NCI-H526 treated with DMSO at 0.1 percent for 48 hours (cell line): Measurements from ENCODE around the gene ADGRG1.

Experiments
- DNase-seq: peaks from one replicate; lab custom pipeline; 2025; lab: John Stamatoyannopoulos, UW

ADGRG1 gene

DNA sequence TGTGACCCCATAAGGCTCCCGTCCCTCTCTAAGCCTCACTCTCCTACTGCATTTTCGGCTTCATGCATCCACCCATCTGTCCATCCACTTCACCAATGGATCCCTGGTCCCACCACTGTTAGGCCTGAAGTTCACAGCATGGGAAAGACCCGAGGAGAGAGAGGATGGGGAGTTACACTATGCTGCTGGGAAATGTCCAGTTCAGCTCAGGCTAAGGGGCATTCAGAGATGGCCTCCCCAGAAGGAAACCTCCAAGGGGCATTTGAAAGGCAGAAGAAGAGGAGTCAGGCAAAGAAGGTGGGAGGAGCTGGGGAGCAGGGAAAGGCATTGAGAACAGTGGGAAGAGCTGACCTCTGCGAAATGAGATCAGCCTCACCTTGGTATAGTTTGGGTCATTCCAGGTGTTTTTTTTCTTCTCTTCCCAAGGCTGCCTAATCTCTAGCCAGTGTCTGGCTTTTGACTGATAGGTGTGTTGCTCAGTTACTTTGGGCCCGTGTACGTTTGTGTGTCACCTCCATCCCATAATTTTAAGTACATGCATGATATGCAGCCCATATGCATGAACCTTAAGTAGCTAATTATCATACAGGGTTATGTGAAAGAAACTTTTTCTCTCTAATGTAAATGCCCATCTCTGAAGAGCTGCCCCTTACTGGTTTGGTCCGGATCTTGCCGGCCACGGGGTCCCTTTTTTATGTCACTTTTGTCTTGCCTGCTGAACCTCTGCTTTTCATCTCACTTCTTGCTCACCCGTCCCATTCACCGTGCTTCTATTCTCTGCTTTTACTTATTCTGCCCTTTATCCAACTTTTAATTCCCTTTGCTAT lies 54.6 kb downstream of the ADGRG1 start:
- DNase-seq = no peak

GRCh38 chr16:57683636-57684545 lies 55.5 kb downstream of the ADGRG1 start:
- DNase-seq = no peak

DNA sequence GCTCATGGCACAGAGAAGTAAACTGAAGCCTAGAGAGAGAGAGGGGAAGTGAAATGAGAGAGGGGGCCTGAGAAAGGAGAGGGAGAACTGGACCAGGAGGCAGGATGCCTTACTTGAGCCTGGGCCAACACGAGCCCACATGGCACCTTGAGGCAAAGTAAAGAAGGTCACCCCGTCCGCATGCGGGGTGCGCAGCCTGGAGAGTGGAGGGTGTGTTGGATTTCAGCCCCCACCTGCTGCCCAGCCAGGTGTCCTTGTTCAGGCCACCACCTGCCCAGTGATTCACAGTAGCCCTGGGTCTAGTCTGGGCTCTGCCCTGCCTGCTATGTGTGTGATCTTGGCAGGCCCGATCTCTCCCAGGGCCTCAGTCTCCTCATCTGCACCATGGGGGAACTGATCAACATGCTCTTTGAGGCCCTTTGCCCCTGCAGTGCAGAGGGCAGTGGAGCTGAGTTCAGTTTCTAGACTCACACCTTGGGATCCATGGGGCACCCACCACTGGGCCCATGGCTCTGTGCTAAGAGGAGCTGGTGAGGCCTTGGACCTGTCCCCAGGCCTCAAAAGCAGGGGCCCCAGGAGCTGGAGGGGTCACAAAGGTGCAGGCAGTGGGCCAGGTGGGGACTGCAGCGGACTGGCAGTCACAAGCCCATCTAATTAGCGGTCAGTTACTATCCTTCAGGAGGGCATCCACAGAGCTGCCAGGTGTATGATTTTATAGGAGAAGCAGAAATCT lies 56.4 kb downstream of the ADGRG1 start:
- DNase-seq = no peak

DNA sequence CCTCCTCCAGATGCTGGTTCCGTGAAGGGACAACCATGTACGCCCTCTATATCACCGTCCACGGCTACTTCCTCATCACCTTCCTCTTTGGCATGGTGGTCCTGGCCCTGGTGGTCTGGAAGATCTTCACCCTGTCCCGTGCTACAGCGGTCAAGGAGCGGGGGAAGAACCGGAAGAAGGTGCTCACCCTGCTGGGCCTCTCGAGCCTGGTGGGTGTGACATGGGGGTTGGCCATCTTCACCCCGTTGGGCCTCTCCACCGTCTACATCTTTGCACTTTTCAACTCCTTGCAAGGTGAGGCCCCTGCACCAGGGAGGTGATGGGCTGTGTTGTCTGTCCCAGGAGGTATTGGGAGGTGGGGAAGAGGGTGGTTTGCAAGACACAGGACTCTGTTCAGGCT lies 57.2 kb downstream of the ADGRG1 start:
- no peak for DNase-seq

DNA sequence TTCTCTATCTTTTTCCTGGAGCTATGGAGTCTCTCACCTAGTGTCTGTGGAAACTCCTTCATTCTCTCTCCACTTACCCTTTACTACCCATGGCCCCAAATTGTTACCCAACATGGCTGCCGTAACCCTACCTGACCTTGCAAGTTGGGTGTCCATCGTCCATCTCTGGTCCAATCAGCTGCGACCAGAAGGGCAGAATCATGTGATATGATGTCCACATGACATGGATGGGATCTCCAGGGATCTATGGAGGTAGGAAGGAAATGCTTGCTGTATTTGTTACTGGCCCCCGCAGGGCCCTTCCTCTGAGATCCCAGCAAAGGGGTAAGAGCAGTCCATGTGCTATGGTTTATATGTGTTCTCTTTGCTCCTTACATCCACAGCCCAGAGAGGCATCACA lies 58.1 kb downstream of the ADGRG1 start:
- DNase-seq = no peak

DNA sequence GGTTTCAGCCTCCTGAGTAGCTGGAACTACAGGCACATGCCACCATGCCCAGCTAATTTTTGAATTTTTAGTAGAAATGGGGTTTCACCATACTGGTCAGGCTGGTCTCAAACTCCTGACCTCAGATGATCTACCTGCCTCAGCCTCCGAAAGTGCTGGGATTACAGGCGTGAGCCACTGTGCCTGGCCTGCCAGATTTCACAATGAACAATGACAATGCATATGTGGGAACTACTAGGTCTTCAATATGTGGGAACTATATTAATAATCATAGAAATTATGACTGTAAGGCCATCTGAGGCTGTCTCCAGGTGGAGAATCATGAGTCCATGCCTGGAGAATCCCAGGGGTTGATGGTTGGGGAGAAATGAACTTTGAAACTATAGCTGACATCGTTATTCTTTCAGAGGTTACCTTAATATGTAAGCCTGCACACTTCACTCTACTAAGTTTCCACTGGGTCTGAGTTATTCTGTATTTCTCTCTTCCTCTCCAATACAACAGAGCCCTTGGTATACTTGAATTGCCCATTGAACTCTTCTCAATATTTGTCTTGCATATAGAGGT lies 59.0 kb downstream of the ADGRG1 start:
- DNase-seq = no peak

DNA sequence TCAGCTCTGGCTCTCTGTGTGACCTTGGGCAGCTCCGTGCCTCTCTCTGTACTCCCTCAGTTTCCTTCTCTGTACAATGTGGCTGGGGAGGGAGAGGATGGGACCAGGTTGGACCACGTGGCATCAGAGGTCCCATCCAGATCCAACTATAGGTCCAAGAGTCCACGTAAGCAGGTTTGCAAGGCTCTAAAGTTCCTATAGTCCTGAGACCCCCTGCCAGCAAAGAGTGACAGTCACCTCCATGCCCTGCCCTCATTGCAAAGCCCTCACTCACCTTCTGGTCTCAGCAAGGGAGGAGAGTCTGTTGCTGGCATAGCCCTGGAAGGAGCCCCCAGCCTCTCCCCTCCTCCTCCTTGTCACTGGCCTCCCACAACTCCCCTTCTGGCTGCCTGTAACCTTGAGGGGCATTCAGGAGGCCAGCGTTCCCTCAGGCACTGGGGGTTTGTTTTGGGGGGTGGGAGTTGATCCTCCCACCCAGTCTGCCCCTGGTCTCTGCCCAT lies 60.1 kb downstream of the ADGRG1 start:
- no peak for DNase-seq

- DNase-seq = no peak
Observed at GRCh38 chr16:57688987-57689761, 60.7 kb downstream of the ADGRG1 start.

DNA sequence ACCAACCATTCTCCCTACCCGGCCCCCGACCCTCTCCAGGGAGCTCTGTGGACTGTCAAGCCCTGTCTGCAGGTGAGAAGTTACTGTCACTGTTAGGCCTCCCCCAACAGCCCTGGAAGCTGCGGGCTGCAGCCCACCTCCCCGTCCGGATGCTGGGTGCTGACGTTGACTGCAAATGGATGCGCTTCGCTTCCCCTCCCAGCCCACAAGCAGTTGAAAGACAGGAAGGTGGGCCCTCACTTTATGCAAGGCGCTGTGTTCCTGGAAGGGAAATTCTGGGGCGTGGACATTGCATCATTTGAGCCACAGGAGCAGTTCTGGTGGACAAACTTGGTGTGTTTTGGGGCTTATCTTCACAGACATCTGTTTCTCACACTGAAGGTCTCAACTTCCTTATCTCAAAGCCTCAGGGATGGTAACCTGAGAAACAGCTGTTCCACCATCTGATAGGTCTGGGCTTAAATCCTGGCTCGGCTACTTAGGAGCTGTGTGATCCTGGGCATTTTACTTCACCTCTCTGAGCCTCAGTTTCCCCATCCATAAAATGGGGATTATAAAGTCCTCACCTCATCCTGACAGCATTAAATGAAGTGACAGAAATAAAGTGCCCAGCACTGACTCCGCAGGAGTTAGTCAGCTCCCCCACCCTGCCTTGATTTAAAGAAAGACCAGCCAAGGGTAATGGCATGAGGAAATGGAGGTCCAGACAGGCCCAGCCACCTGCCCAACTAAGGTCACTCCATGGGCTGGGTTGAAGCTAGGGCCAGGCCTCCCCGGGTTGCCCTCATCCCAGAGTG lies 61.5 kb downstream of the ADGRG1 start:
- no peak for DNase-seq

- DNase-seq = no peak
Observed at GRCh38 chr16:57690782-57691471, 62.5 kb downstream of the ADGRG1 start.

DNA sequence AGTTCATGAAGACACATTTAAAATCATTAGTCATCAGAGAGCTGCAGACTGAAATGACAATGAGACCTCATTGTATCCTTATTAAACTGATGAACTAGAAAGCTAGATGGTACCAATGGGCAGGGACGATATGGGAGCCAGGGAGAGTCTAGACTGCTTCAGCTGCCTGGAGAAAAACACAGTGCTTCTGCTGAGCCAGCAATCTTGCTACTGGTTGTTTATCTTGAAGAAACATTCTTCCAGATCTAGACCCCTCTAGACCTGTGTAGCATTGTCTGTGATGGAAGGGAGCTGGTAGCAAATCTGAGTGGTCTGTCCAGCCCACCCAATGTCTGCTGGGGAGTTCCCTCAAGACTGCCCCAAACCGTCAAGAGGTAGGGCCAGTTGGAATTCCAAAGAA lies 64.2 kb downstream of the ADGRG1 start:
- DNase-seq = no peak

GRCh38 chr16:57693550-57693949 lies 65.1 kb downstream of the ADGRG1 start:
- DNase-seq = no peak

DNA sequence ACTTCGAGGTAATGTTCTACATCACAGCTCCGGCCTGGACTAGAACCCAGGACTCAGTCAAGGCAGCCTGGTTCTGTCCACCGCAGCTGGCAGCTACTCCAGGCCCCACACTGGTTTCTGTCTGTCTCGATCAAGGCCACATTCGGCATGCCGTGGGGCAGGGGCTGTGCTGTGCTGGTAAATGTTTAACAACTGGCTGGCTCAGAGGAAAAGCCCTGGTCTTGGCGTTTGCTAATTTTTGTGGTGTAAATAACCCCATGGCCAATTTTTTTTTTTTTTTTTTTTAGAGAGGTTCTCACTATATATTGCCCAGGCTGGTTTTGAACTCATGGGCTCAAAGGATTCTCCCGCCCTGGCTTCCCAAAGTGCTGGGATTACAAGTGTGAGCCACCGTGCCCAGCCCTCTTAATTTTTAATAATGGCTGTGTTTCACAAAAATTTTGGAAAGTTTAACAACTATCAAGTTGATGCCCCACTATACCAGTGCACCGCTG lies 65.8 kb downstream of the ADGRG1 start:
- no peak for DNase-seq

GRCh38 chr16:57694725-57695679 lies 66.6 kb downstream of the ADGRG1 start, which contains the start of gene DRC7:
Gene DRC7 (plus strand): TSS chr16:57694806. CDS start chr16:57697950, 3,144 bp downstream.
- no peak for DNase-seq

DNA sequence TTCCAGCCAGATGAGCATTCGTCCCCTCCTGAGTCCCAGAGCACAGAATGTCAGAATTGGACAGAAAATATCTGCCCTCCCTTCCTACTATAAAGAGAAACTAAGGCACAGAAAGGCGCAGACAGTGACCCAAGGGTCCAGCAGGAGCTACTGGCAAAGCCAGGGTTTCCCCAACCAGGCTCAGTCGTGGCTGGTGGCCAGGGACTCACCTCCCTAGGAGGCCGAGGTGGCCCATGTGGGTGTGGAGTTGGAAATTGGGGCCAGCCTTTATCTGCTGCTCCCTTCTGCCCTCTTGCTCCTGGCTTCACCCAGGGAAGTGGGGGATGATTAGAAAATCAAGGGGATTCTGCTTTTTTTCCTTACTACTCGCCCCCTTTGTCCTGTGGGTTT lies 67.2 kb downstream of the ADGRG1 start:
- DNase-seq = no peak

DNA sequence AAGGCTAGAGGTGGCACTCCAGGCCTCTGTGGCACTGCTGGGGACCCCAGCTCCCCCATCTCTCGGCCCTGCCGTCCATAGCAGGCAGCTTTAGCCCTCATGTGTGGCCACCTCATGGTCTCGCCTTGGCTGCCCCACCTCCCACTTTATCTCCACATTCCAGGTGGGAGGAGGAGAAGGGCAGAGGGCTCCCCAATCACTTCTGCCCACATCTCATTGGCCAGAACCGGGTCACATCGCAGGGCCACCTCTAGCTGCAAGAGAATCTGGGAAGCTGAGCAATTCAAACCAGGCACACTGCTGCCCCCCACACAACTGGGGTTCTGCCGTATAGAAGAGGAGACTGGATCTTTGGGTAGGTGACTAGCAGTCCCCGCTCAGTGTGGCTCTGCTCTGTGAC lies 67.8 kb downstream of the ADGRG1 start:
- DNase-seq = no peak

DNA sequence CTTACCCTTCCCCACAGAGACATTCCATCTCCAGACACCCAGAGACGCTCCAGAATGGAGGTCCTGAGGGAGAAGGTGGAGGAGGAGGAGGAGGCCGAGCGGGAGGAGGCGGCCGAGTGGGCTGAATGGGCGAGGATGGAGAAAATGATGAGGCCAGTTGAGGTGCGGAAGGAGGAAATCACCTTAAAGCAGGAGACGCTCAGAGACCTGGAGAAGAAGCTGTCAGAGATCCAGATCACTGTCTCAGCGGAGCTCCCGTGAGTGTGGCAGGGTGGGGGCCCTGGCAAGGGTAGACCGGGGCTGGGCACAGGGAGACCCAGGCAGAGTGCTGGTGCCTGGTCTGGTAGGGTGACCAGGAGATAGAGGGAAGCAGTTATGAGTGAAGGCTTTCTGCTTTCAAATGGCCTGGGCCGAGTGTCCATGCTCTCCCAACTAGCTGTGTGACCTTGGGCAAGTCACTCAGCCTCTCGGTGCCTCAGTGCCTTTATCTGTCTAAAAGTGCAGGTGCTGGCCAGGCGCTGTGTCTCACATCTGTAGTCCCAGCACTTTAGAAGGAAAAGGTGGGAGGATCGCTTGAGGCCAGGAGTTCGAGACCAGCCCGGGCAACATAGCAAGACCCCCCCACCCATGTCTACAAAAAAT lies 69.6 kb downstream of the ADGRG1 start:
- no peak for DNase-seq
